GM06990 (cell line): ENCODE results near the gene BCAS3.

Source experiments
- DNase-seq: peaks from one replicate; pipeline ENCODE4 v3.0.0-alpha.2; 2011; ENCODE audit not compliant: insufficient read length; ENCODE audit errors: extremely low read depth
- H3K27me3 ChIP-seq: replicated peaks from 2 replicates; pipeline ENCODE4 v1.6.0; 2011; ENCODE audit warnings: low read length; ENCODE audit not compliant: control insufficient read depth, insufficient read depth
- H3K36me3 ChIP-seq: 2 replicates; pipeline ENCODE4 v1.5.1; 2011; ENCODE audit warnings: low read length; ENCODE audit not compliant: control insufficient read depth, insufficient read depth
- H3K4me3 ChIP-seq: replicated peaks from 2 replicates; pipeline ENCODE4 v1.5.1; 2011; ENCODE audit warnings: low read depth, mild to moderate bottlenecking, control low read depth, low read length
- CTCF ChIP-seq: IDR thresholded peaks from 2 replicates; pipeline ENCODE4 v1.5.1; 2011; ENCODE audit warnings: low read length, control low read depth, mild to moderate bottlenecking, inconsistent platforms; ENCODE audit not compliant: insufficient read depth, poor library complexity, severe bottlenecking

BCAS3 gene

DNA sequence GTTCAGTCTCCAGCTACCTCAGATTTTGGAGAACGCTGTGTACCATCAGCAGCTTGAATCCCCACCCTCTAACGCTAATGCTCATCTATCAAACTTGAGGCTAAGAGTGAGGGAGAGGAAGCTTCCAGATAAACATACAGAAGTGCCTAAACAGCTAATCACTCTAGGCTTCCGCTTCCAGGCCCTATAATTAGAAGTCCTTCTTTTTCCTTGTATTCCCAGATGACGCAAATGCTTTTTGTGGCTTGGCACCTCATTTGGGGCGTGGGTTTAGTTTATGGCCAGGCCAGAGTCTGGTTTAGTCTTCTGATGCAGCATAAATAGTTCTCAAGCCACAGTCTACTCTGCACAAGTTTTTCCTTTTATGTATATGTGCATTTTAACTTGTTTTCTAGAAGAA lies 263.4 kb downstream of the BCAS3 start:
- no peak for TF ChIP-seq CTCF
- no peak for DNase-seq
- Histone ChIP-seq H3K4me3 (no peak overlapping the region), H3K36me3 (no peaks in the 10 kb centered on the region), H3K27me3 (no peaks in the 10 kb centered on the region)

DNA sequence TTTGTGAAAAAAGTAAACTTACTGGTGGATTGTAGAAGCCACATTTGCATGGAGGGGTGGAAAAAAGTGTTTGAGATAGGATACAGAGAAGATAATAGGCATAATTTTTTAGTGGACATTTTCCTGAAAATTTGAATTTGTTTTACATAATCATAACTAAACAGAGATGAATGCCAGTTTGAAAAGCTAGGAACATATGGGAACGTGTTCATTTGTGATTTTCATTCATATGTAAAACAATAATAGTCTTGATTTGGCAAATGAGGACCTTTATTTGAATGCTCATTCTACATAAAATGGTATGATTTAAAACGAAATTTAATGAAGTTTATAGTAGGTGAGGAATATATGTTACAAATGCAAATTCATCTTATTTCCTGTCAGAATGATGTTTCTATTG lies 263.9 kb downstream of the BCAS3 start:
- no peak for TF ChIP-seq CTCF
- no peak for DNase-seq
- Histone ChIP-seq H3K27me3 (no peaks in the 10 kb centered on the region), H3K36me3 (no peaks in the 10 kb centered on the region), H3K4me3 (no peak overlapping the region)

- Histone ChIP-seq H3K27me3 (no peaks in the 10 kb centered on the region), H3K4me3 (no peak overlapping the region), H3K36me3 (no peaks in the 10 kb centered on the region)
- no peak for DNase-seq
- no peak for TF ChIP-seq CTCF
These were observed 267.1 kb downstream of the BCAS3 start for GRCh38 chr17:60944751-60945150.

GRCh38 chr17:60947100-60947499 lies 269.4 kb downstream of the BCAS3 start:
- no peak for TF ChIP-seq CTCF
- Histone ChIP-seq H3K36me3 (no peaks in the 10 kb centered on the region), H3K4me3 (no peak overlapping the region), H3K27me3 (no peaks in the 10 kb centered on the region)
- no peak for DNase-seq

DNA sequence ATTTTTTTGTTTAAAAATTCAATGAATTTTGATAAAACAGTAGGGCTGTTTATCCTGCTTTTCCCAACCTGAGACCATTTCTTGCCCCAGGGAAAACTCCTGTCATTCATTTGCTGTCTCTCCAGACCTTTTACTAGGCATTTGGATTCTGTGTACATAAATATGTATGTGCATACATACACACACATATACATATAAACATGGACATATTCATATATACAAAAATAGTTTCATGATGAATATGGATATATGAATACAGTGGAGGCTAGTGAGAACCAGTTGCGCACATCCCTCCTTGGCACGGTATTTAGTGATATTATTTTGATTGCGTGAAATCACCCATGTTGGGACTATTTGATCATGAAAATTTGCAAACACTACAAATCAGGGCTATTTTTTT lies 269.9 kb downstream of the BCAS3 start:
- no peak for TF ChIP-seq CTCF
- Histone ChIP-seq H3K4me3 (no peak overlapping the region), H3K27me3 (no peaks in the 10 kb centered on the region), H3K36me3 (no peaks in the 10 kb centered on the region)
- DNase-seq, result no peak

GRCh38 chr17:60952747-60953146 lies 275.1 kb downstream of the BCAS3 start:
- Histone ChIP-seq H3K4me3 (no peak overlapping the region), H3K27me3 (no peaks in the 10 kb centered on the region)

More at GRCh38 chr17:60952747-60953146, 275.1 kb downstream of the BCAS3 start:
- no peak for TF ChIP-seq CTCF
- DNase-seq, result no peak
- H3K36me3 ChIP-seq, result no peaks in the 10 kb centered on the region
